Sigmoid colon (tissue), 4 donors: ENCODE measurements around the gene DAPK1.

Experiments used
- CTCF ChIP-seq, 4 experiments: fragments of 450-650 bp in 3 of 4; fragments of 200-600 bp in 1 of 4; IDR thresholded peaks; one replicate each; pipeline ENCODE4 v1.5.1; 2016 to 2019; ENCODE audit warnings: antibody characterized with exemption in 4 of 4, mild to moderate bottlenecking in 3 of 4, moderate library complexity in 2 of 4
- EP300 ChIP-seq, 4 donors: sonication (generic); formaldehyde crosslinking; IDR thresholded peaks; one replicate each; pipeline ENCODE4 v1.6.1; 2017; ENCODE audit warnings: antibody characterized with exemption in 4 of 4
- POLR2A ChIP-seq, 2 donors: fragments of 450-650 bp; IDR thresholded peaks; one replicate each; pipeline ENCODE4 v1.6.1; 2016; ENCODE audit warnings: antibody characterized with exemption in 2 of 2, mild to moderate bottlenecking in 2 of 2, moderate library complexity in 2 of 2
- POLR2AphosphoS5 ChIP-seq, 4 donors: sonication (generic); formaldehyde crosslinking; IDR thresholded peaks; one replicate each; pipeline ENCODE4 v1.6.1; 2017; ENCODE audit warnings: antibody characterized with exemption in 4 of 4

GRCh38 chr9:87718852-87719612 lies 221.4 kb downstream of the DAPK1 start:
- TF ChIP-seq CTCF (IDR thresholded peaks at IDR 0.05), result no peak
- no peak for TF ChIP-seq POLR2AphosphoS5 (IDR thresholded peaks at IDR 0.05)
- no peak for TF ChIP-seq POLR2A (IDR thresholded peaks at IDR 0.05)
- TF ChIP-seq EP300 (IDR thresholded peaks at IDR 0.05), result no peak
